PFSK-1 (cell line): Measurements from ENCODE around the gene KPNA5. TPM values are rescaled to one million over a fixed set of nuclear protein-coding genes. Genes with fewer than 3 reads are reported as not detected.

Experiments used
- FOXP2 ChIP-seq: optimal IDR thresholded peaks from 2 replicates; pipeline ENCODE3; 2011; ENCODE audit warnings: borderline replicate concordance, control low read depth, inconsistent platforms; ENCODE audit not compliant: insufficient read depth; ENCODE audit errors: extremely low read length, extremely low read depth
- POLR2AphosphoS5 ChIP-seq: IDR thresholded peaks from 2 replicates; pipeline ENCODE4 v1.6.1; 2012; ENCODE audit warnings: low read depth, mild to moderate bottlenecking, control low read depth, low read length, moderate library complexity
- SIN3A ChIP-seq: IDR thresholded peaks from 2 replicates; pipeline ENCODE4 v1.6.1; 2012; ENCODE audit warnings: mild to moderate bottlenecking, low read length, moderate library complexity, borderline replicate concordance; ENCODE audit not compliant: insufficient read depth
- TAF1 ChIP-seq: IDR thresholded peaks from 2 replicates; pipeline ENCODE4 v1.6.1; 2012; ENCODE audit warnings: low read length, control low read depth, borderline replicate concordance; ENCODE audit not compliant: insufficient read depth
- polyA plus RNA-seq: library from polyadenylated mRNA; unstranded; fragments of >200 nt; gene quantifications from one replicate; pipeline ENCODE4 v1.2.1, GENCODE V29; 2012; ENCODE audit warnings: low read depth, missing spikeins; ENCODE audit not compliant: insufficient read length
- TF ChIP-seq, protein P1 (sequence below), 2 experiments: IDR thresholded peaks; 2 replicates each; pipeline versions ENCODE4 v1.6.1 to v1.8.0; 2011 to 2012; ENCODE audit warnings: low read depth in 2 of 2, low read length in 2 of 2, control low read depth in 1 of 2, inconsistent platforms in 1 of 2, mild to moderate bottlenecking in 1 of 2, moderate library complexity in 1 of 2; ENCODE audit not compliant: insufficient read depth in 1 of 2

KPNA5 gene
- 5.6 TPM for polyA plus RNA-seq

DNA sequence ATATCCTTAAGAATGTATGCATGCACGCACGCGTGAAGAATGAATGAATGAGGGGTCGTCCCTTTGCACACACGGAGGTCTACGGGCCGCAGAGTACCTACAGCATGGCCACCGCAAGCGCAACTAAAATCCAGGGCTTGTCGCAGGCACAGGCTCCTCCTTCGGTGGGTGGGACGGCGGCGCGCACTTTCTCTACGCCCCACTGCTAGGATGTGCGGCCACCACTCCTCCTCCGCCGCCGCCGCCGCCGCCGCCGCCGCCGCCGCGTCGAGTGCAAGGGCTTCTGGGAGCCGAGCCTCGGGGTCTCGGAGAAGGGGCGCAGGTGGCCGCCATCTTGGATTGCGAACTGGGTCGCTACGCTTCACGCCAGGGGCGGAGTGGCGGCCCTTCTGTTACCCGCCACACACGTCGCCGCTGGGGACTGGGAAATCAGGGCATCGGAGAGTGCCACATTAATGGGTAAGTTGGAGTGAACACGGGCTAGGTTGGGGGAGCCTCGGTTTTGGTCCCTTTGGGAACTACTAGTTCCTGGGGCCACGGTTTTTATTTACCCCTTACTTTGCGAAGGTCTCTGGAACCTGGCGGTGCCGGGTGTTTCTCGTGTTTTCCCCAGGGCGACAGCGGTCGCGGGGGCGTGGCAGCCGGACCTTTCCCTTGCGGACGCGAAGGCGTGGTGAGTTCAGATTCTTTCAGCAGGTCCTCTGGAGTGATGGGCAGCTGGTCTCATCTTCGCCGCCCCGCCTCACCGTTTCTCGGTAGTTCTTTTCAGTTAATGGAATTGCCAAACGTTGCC is at the start of gene KPNA5:
Gene KPNA5, plus strand, starts transcription at position 332 of the 793 bp plus-strand sequence. Its CDS starts 124 bp downstream, at position 456.
- TF ChIP-seq SIN3A (peak; percentile 85; the same call in 1 of the 2 replicates), TAF1 (peak; percentile 94), POLR2AphosphoS5 (peak; percentile 99), FOXP2 (peak; percentile 55)
- TF ChIP-seq, protein P1, sequence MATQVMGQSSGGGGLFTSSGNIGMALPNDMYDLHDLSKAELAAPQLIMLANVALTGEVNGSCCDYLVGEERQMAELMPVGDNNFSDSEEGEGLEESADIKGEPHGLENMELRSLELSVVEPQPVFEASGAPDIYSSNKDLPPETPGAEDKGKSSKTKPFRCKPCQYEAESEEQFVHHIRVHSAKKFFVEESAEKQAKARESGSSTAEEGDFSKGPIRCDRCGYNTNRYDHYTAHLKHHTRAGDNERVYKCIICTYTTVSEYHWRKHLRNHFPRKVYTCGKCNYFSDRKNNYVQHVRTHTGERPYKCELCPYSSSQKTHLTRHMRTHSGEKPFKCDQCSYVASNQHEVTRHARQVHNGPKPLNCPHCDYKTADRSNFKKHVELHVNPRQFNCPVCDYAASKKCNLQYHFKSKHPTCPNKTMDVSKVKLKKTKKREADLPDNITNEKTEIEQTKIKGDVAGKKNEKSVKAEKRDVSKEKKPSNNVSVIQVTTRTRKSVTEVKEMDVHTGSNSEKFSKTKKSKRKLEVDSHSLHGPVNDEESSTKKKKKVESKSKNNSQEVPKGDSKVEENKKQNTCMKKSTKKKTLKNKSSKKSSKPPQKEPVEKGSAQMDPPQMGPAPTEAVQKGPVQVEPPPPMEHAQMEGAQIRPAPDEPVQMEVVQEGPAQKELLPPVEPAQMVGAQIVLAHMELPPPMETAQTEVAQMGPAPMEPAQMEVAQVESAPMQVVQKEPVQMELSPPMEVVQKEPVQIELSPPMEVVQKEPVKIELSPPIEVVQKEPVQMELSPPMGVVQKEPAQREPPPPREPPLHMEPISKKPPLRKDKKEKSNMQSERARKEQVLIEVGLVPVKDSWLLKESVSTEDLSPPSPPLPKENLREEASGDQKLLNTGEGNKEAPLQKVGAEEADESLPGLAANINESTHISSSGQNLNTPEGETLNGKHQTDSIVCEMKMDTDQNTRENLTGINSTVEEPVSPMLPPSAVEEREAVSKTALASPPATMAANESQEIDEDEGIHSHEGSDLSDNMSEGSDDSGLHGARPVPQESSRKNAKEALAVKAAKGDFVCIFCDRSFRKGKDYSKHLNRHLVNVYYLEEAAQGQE (IDR thresholded peaks at IDR 0.05; ENCODE audit: insufficient read depth in 1 of 2, low read depth in 2 of 2, low read length in 2 of 2): peak; percentile 44 to 49; a peak in 2 of 4 replicates

DNA sequence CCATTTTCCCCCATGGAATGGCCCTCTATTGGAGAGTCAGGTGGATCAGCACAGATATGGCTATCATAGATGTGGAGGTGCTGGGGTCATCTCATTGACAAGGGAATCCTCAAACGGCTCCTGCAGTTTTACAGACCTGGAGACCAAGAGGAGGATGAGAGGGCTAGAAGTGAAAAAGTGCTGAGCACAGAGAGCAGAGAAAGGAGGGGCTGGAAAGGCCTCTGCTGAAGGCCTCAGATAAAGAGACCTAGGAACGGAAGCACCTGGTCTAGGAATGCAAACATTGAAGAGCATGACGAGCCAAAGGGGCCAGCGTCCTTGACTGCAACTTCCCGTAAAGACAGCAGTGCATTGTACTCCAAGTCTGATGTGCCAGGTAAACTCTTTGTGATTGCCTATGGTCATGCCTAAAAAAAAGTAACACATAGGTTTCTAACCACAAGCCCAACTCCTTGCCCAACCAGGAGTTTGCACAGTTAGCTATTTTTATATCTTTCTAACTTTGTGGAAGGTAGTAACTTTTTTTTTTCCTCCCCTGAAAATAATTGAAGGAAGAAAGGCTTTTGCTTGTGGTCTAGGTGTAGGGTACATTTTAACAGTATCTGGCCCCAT is 49.5 kb upstream of the KPNA5 start:
- TF ChIP-seq POLR2AphosphoS5 (no peak), FOXP2 (no peak), TAF1 (no peak), SIN3A (no peak)
- TF ChIP-seq, protein P1 (IDR thresholded peaks at IDR 0.05; ENCODE audit: insufficient read depth in 1 of 2, low read depth in 2 of 2, low read length in 2 of 2): no peak

DNA sequence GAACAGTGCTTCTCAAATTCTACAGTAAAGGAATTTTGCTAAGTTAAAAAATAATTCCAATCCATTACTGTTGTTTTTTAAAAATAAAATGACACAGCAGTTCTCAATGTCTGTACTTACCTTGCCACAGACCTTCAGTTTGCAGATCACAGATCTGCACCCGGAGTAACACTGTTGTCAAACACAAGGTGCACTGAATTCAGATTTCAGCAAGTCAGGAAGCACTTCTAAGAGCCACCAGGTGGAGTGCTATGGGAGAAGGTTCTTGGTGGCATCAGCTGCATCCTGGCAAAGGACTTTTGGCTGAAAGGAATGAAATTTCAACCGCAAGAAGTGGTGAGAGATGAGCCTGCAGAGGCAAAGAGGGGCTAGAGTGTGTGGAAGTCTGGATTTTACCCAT is 47.3 kb upstream of the KPNA5 start:
- TF ChIP-seq FOXP2: no peak
- no peak for TF ChIP-seq TAF1
- no peak for TF ChIP-seq SIN3A
- TF ChIP-seq, protein P1 (IDR thresholded peaks at IDR 0.05; ENCODE audit: insufficient read depth in 1 of 2, low read depth in 2 of 2, low read length in 2 of 2): no peak
- no peak for TF ChIP-seq POLR2AphosphoS5

DNA sequence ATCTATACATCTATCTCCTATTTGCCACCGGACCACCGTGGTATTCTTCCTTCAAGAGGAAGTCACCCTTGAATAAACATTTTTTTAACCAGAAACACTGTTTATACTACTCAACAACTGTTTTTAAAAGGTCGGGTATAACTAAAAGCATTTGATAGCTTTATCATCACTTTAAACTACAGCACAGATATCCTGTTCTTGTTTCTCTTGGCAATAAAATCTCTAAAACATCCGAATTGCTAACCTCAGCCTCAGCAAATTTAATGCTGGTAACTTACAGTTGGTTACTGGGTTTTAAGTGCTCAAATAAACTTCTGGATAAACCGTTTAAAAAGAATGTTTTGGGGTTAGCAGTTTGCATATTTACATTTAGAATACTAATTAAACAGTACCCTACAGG is 32.9 kb upstream of the KPNA5 start:
- no peak for TF ChIP-seq TAF1
- no peak for TF ChIP-seq FOXP2
- no peak for TF ChIP-seq POLR2AphosphoS5
- TF ChIP-seq SIN3A: no peak
- TF ChIP-seq, protein P1 (IDR thresholded peaks at IDR 0.05; ENCODE audit: insufficient read depth in 1 of 2, low read depth in 2 of 2, low read length in 2 of 2): no peak
